HG03280 (cell line): ENCODE results near the gene SLC22A31.
"Not testable (repeated sequence)": the region's sequence is repeated elsewhere in the genome, so short reads cannot be mapped to it uniquely, and the experiment has no call there.

ENCODE experiments used
- ATAC-seq: cut with Tn5 transposase; IDR thresholded peaks from one replicate; pipeline ENCODE4 v1.9.1; 2021; ENCODE audit warnings: mild to moderate bottlenecking, moderate library complexity; ENCODE audit not compliant: unreplicated experiment

SLC22A31 gene

DNA sequence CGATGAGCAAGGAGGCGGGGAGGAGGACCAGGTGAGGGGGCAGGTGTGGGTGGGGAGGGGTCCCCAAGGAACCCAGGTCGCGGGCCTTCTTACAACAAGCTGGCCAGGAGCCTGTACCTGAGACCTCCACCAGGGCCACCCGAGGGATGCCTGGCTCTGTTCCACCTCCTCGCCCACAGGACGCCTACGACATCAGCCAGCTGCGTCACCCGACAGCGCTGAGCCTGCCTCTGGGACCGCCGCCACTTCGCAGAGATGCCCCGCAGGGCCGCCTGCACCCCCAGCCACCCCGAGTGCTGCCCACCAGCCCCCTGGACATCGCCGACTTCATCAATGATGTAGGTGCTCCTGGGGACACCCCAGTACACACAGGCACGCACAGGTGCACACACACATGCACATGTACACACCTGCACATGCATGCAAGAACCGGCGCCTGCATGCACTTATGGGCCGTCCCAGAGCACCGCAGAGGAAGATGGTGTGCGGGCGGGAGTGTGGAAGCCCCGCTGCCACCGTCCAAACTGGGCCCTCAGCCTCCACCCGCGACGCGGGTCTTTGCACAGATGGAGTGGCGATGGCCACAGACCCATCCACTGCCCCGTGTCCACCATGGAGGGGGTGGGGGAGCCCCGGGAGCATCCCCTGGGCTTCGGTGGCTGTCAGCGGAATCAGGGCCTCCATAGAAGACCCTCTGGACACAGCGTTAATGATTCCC lies 6.6 kb downstream of the SLC22A31 start:
- ATAC-seq, result no peak

DNA sequence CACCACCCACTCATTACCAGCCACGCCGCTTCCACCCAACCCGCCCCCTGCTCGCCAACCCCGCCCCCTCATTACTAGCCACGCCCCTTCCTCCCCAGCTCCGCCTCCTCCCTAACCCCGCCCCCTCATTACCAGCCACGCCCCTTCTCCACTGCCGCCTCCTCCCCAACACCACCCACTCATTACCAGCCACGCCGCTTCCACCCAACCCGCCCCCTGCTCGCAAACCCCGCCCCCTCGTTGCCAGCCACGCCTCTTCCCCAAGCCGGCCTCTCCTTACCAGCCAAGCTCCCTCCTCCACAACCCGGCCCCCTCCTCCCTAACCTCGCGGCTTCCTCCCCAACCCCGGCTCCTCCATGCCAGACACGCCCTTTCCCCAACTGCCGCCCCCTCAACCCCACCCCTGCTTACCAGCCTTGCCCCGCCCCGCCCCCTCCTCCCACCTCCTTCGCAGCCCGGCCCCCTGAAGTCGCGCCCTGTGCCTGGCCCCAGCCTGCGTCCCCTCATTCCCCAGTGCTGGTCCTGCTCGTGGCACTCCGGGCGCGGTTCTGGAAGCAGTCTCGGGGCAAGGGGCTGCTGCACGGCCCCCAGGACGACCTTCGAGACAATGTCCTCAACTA lies 7.3 kb downstream of the SLC22A31 start:
- peak; percentile 32 for ATAC-seq

DNA sequence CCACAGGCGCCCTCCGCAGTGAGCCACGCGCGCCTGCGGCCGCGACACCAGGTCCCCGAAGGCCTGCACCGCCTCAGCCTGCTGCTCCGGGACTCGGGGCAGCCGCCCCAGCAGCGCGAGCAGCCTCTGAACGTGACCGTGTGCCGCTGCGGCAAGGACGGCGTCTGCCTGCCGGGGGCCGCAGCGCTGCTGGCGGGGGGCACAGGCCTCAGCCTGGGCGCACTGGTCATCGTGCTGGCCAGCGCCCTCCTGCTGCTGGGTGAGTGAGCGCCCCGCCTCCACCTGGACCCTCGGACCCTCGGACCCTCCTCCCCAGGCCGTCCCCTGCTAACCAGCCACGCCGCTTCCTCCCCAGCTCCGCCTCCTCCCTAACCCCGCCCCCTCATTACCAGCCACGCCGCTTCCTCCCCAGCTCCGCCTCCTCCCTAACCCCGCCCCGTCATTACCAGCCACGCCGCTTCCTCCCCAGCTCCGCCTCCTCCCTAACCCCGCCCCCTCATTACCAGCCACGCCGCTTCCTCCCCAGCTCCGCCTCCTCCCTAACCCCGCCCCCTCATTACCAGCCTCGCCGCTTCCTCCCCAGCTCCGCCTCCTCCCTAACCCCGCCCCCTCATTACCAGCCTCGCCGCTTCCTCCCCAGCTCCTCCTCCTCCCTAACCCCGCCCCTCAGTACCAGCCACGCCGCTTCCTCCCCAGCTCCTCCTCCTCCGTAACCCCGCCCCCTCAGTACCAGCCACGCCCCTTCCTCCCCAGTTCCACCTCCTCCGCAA lies 8.0 kb downstream of the SLC22A31 start:
- not testable (repeated sequence) for ATAC-seq

DNA sequence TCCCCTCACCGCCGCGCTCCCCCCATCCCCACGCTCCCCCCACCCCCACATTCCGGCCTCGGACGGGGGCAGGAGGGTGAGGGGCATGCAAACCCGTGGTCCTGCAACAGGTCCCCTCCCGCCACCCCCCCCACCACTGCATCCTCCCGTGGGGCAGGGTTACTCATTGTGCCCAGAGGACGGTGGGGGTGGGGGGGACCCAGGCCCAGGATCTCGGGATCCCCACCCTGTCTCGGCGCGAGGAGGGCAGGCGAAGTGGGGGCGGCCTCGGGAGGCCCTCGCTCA lies 8.5 kb downstream of the SLC22A31 start:
- ATAC-seq, result no peak

DNA sequence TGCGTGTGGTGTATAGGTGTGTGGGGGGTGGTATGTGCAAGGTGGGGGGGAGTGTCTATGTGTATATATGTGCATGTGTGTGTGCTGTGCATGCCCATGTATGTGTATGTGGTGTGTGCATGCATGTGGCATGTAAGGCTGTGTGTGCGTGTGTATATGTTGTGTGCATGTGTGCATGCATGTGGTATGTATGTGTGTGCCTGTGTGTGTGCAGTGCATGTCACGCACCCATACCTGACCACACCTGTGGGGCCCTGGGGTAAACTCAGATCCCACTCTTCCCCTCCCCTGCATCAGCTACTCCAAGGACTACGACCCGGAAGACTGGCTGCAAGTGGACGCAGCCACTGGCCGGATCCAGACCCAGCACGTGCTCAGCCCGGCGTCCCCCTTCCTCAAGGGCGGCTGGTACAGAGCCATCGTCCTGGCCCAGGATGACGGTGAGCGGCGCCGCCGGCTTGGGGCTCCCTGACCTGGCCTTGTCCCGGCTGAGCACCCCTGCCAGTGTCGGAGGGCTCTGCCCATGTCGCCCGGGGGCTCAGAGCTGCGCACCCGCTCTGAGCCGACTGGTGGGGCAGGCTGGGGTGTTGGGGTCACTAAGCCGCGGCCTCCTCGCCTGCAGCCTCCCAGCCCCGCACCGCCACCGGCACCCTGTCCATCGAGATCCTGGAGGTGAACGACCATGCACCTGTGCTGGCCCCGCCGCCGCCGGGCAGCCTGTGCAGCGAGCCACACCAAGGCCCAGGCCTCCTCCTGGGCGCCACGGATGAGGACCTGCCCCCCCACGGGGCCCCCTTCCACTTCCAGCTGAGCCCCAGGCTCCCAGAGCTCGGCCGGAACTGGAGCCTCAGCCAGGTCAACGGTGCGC lies 9.1 kb downstream of the SLC22A31 start:
- no peak for ATAC-seq

DNA sequence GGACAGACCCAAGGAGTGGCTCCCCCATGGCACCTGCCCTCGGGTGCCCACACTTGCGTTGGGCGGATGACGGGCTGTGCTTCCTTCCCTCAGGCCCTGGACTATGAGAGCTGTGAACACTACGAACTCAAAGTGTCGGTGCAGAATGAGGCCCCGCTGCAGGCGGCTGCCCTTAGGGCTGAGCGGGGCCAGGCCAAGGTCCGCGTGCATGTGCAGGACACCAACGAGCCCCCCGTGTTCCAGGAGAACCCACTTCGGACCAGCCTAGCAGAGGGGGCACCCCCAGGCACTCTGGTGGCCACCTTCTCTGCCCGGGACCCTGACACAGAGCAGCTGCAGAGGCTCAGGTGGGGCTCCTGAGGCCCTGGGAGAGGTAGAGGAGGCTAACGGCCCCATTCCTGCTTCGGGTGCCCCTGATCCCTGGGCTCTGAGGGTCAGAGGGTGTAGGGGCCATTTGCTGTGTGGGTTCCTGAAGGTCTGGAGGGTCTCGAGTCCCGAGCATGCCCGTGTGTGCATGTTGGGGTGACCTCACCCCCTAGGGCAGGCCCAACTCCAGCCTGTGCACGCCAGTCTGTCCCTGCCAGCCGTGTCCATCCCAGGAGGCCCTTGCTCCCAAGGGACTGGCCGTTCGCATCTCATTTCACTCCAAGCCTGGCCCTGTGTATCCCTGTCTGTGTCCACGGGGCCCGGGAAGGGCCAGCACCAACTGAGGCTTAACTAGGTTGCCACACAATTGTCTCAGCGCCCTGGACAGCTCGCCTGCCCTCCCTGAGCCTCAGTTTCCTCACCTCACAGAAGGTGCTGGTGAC lies 10.0 kb downstream of the SLC22A31 start:
- no peak for ATAC-seq

DNA sequence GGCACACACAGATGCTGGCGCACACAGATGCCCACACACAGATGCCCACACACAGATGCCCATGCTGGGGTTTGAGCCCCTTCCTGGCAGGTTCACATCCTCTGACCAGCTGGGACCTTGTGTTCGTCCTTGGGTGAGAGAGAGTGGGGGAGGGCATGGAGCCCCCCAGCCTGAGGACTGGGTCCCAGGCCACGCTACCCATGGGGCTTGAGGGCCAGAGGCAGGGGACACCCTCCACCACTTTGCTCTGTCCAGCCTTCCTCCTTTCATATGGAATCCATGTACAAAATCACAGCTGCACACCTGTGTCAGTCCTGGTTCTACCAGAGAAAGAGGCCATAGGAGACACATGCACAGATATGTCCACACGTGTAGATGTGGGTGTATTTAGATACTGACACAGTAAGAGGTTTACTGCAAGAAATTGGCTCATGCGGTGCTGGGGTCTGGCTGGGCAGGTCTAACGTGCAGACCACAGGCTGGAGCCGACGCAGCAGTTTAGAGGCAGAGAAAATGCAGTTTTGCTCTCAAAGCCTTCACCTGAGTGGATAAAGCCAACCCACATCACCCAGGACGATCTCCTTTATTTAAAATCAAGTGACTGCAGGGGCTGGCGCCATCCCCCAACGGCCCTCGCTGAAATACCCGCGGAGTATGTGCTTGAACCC lies 10.8 kb downstream of the SLC22A31 start:
- no peak for ATAC-seq

DNA sequence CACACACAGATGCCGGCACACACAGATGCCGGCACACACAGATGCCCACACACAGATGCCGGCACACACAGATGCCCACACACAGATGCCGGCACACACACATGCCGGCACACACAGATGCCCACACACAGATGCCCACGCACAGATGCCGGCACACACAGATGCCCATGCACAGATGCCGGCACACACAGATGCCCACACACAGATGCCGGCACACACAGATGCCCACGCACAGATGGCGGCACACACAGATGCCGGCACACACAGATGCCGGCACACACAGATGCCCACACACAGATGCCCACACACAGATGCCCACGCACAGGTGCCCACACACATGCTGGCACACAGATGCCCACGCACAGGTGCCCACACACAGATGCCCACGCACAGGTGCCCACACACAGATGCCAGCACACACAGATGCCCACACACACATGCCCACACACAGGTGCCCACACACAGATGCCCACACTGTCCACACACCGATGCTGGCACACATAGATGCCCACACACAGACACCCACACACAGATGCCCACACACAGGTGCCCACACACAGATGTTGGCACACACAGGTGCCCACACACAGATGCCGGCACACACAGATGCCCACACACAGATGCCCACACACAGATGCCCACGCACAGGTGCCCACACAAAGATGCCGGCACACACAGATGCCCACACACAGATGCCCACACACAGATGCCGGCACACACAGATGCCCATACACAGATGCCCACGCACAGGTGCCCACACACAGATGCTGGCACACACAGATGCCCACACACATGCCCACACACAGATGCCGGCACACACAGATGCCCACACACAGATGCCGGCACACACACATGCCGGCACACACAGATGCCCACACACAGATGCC lies 11.6 kb downstream of the SLC22A31 start:
- not testable (repeated sequence) for ATAC-seq

DNA sequence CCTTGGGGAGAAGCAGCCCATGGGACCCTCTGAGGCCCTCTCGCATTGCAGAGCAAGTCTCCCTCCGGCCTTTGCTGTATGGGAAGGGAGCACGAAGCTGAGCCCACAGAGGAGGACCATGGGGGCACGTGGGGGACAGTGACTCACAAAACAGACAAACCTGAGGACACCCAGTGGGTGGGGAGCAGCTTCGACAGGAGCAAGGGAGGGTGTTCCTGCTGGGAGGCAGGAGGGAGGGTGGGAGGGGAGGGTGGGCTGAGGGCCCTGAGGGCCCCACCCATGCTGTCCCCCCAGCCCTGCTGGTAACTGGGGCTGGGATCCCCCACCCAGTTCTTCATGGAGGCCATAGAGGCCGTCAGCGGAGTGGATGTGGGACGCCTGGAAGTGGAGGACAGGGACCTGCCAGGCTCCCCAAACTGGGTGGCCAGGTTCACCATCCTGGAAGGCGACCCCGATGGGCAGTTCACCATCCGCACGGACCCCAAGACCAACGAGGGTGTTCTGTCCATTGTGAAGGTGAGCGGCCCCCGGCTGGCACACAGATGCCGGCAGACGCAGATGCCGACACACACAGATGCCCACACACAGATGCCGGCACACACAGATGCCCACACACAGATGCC lies 12.5 kb downstream of the SLC22A31 start:
- no peak for ATAC-seq

DNA sequence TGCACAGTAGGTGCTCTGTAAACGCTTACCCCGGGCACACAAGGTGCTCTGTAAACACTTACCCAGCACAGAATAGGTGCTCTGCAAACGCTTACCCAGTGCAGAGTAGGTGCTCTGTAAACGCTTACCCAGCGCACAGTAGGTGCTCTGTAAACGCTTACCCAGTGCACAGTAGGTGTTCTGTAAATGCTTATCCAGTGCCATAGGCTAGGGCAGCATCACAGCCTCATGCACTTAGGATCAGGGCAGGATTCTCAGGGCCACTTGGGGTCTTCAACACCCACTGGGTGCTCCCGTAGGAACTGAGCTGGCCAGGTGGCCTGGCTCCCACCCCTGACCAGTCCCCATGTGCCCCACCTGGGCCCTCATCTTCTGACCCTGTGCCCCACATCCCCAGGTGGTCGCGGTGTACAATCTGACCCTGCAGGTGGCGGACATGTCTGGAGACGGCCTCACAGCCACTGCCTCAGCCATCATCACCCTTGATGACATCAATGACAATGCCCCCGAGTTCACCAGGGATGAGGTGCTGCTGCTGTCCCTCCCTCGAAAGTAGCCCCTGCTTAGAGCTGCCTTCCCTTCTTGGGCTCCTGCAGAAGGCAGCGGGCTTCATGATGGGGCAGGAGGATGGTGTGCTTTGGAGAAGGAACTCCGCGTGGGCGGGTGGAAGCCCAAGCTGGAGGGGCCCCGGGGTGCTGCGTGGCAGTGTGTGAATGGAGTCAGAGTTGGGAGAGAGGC lies 13.1 kb downstream of the SLC22A31 start:
- no peak for ATAC-seq

DNA sequence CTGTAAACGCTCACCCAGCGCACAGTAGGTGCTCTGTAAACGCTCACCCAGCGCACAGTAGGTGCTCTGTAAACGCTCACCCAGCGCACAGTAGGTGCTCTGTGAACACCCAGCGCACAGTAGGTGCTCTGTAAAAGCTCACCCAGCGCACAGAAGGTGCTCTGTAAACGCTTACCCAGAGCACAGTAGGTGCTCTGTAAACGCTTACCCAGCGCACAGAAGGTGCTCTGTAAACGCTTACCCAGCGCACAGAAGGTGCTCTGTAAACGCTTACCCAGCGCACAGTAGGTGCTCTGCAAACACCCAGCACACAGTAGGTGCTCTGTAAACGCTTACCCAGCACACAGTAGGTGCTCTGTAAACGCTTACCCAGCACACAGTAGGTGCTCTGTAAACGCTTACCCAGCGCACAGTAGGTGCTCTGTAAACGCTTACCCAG lies 13.7 kb downstream of the SLC22A31 start:
- ATAC-seq, result not testable (repeated sequence)

DNA sequence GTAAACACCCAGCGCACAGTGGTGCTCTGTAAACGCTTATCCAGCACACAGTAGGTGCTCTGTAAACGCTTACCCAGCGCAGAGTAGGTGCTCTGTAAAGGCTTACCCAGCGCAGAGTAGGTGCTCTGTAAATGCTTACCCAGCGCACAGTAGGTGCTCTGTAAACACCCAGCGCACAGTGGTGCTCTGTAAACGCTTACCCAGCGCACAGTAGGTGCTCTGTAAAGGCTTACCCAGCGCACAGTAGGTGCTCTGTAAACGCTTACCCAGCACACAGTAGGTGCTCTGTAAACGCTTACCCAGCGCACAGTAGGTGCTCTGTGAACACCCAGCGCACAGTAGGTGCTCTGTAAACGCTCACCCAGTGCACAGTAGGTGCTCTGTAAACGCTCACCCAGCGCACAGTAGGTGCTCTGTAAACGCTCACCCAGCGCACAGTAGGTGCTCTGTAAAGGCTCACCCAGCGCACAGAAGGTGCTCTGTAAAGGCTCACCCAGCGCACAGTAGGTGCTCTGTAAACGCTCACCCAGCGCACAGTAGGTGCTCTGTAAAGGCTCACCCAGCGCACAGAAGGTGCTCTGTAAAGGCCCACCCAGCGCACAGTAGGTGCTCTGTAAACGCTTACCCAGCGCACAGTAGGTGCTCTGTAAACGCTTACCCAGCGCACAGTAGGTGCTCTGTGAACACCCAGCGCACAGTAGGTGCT lies 14.3 kb downstream of the SLC22A31 start:
- ATAC-seq, result not testable (repeated sequence)

DNA sequence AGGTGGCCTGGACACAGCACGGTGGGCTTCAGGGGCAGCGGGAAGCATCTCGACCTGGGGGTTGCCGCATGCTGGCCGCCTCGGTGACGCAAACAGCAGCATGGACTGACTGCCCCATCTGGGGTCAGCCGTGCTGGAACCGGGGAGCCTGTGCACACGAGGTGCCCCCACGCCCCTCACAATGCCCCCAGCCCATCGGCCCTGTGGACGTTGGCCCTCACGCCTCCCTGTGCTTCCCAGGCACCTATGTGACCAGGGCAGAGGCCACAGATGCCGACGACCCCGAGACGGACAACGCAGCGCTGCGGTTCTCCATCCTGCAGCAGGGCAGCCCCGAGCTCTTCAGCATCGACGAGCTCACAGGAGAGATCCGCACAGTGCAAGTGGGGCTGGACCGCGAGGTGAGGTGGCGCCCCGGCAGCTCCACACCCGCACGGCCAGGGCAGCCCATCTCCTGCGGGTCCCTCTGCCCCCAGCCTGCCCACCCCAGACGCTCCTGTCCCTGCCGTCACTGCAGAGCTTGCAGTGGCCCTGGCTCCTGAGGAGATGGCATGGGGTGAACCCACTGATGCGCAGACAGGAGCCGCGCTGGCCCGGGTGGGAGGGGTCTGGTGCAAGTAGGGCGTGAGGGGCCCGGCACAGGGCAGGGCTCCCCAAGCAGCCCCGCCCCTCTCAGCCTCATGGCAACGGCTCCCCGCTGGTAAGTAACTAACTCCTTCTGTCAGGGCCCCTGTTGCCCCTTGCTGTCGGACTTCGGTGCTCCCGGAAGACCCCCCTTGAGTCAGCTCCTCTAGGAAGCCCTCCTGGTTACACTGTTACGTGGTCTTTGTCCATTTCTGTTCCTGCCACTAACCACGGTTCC lies 15.2 kb downstream of the SLC22A31 start:
- no peak for ATAC-seq

DNA sequence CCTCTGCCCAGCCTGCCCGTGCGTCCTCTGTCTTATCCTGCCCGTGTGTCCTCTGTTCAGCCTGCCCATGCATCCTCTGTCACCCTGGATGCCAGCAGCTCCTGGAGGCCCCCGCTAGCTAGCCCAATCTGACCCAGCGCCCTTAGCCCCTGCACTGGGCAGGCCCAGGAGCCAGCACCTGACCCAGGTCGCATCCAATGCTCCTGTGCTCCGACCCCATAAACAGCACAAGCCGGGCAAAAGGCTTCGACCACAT lies 15.7 kb downstream of the SLC22A31 start:
- ATAC-seq, result no peak

DNA sequence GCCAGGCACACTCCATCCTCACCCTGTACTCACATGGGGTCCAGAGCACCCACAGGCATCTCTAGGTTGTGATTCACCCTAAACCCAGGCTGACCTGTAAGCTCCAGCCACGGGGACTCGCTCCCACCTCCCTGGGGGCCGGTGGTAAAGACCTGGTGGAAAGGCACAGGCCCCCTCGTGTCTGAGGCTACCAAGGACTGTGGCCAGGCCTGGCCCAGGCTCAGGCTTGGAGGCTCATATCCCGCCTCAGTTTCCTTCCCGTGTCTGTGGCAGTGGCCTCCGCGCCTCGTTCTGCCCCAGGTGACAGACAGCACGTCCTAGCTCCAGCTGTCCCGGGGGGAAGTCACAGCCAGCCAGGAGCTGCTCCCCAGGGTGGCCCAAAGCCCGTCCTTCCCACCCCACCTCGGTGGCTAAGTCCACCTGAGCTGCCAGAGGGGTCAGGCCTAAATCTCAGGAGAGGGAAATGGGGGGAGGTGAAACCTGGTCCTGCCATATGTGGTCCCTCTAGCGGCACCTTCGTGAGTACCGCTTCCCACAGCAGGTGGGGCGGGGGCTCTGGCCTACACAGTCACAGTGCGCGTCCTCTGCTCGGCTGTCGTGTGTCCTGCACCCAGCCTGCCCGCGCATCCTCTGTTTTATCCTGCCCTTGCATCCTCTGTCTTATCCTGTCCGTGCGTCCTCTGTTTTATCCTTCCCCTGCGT lies 16.2 kb downstream of the SLC22A31 start:
- ATAC-seq, result no peak

DNA sequence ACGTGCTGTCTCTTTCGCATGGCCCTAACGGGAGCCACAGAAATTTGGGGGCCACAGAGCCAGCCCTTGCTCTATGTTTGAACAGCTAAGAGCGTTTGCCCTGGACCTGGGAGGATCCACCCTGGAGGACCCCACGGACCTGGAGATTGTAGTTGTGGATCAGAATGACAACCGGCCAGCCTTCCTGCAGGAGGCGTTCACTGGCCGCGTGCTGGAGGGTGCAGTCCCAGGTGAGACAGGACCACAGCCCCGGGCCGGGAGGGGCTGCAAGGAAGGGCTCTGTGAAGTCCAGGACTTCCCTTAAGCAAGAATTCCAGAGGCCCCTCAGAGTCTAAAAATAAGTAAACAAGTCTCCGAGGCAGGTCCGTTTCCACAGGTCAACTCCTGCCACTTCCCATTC lies 16.9 kb downstream of the SLC22A31 start:
- no peak for ATAC-seq
